HG03439 (cell line): ENCODE data around the gene PLEKHA6.

ENCODE experiments used
- ATAC-seq: cut with Tn5 transposase; IDR thresholded peaks from one replicate; pipeline ENCODE4 v1.9.1; 2021; ENCODE audit warnings: mild to moderate bottlenecking, moderate library complexity; ENCODE audit not compliant: unreplicated experiment

The PLEKHA6 gene

DNA sequence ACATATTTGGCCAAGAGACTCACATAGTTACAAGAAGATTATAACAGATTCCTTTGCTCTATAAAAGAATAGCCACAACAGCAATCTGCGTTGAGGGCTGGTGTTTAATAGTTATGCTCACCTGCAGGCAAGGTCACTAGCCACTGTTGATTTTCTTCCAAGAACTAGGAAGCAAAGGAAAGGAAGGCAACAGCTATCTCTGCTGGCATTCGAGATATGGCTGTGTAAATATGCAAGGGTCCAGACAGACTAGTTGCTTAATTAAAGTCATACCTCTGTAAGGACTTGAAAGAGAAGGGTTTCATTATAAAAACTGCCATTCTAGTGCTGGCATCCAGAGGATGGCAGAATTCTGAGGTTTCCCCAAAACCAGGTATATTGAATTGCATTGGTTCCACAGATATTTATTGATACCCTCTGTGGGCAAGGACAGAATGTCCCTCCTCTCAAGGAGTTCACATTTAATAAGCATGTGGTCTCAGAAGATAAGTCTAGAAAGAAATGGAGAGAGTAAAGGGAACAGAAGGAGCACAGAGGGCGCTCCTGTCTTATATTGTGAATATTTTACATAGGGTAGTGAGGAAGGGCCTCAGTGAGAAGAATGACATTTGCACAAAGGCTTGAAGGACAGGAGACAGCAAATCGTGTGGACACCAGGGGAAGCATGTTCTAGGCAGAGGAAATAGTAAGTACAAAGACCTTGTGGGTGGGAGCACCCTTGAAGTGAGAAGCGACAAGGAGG, 23.6 kb upstream of the PLEKHA6 start:
- ATAC-seq, result no peak

DNA sequence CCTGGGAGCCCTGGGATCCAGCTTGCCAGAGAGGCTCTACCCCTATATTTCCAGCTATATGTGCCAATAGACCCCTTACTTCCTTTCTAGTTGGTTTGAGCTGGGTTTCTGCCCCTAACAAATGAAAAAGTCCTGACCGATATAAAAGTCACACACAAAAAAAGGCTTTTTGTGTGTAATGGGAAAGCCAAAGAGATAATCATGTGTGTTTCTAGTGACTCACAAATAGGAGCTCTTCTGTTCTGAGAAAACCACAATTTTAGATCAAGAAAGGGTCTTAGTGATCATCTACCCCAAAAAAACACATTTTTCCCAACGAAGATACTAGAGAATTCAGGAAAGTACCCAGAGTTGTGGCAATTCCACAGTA, 23.0 kb upstream of the PLEKHA6 start:
- no peak for ATAC-seq

DNA sequence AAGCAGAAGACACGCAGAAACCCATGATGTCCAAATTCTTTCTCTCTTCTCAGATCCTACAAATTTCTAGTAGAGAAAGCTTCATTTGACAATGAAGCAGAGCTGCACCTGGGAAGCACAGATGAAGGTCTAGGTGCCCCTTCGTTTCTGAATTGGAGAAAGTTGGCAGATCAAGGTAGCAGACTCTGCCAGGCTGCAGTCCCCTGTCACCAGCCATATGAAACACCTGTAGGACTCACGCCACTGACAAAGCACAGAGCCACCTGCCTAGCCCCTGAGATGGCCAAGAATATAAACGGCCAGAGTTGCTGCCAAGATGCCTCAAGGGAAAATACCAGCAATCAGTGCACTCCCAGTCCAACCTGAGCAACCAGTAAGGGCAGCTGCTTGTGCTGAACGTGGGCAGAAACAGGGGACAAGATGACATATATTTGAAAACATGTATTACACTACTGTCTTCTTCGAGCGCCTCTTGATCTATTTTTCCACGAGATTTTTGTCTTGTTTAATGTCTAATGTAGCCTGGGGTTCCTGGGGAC, 20.6 kb upstream of the PLEKHA6 start:
- no peak for ATAC-seq

DNA sequence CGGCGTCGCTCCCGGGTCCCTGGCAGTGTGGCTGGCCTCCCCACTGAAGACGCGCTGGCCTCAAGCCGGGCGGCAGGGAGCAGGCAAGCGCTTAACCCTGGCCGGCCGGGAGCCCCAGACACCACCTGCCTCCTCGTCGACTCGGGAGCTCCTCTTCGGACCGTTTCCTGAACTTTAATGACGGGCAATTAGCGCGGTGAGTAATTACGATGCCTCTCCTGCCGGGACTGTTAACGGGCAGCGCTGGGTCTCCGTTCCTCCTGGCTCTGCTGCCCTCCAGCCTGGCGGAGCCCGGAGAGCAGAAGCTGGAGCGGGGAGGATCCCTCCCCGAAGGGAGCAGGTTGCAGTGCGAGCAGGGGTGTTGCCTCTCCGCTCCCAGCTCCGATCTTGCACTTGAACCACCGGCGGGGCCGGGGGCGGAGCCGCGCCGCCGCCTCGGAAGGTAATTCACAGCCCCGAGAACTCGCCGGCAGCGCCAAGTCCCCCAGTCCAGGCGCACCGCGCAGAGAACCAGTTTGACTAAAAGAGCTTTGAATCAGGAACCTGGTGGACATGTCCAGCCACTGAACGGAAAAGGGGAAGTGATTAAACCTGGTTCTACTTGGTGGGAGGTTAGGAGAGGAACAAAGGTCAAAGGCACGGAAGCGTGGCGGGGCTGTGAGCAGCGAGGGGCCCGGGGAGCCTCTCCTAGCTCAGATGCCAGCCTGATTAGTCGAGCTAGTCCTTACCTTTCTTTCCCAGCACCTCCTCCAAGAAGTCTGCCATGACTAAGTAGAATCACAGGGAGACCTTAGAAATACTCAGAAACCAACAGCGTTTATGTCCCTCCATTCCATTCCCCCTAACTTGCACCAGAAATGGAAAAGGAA, 18.3 kb upstream of the PLEKHA6 start:
- ATAC-seq, result no peak

DNA sequence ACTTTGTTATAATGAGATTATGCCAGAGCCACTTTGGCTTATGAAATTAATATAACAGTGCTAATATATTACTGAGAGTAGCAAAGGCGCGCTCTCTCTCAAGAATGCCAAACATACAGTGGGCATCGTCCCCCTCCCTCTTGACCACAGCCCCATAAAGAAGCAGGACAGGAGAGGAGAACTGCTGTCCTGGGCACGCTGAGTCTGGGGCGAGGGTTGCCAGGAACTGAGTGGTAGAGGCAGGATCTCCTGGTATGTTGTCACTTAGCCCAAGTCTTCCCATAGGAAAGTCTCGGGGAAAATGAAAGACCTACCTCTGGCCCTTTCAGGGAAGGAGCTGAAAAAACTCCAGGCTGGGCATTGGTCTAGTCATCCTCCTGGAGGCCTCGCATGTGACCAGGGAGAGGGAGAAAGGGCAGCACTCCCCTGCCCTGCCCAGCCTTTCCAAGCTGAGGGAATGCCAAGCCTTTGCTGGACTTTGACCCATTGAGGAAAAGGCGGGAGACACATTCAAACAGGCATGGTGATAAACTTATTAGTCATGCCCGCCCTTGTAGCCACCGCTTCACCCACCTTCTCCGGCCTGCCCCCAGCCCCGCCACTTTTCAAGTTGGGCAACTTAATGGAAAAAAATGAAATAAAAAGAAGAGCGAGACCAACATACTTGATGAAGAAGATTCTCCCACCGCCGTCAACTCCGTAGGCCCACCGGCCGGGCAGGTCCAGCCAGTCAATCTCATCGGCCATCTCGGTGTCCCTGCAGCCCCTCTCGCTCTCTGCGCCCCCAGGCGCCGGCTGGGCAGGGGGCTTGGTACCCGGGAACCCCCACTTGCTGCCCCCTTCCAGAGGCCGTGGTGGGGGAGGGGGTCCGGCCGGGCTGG, 17.4 kb upstream of the PLEKHA6 start:
- ATAC-seq, result no peak

DNA sequence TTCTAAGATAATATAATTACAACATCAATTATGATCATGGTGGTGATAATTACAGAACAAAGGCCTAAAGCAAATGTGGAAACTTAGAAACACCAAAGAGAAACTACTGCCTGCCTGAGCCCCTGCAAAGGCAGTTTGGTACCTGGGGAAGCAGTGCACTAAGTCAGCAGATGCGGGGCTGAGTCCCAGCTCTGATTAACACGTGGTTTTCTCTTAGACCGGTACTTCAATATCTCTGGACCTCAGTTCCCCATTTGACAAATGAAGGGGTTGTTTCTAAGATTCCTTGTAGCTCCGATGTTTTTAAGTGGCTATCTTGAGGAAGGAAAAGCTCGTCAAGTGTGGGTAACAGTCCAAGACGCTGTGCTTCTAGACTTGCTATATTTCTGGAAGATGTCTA, 16.7 kb upstream of the PLEKHA6 start:
- no peak for ATAC-seq

DNA sequence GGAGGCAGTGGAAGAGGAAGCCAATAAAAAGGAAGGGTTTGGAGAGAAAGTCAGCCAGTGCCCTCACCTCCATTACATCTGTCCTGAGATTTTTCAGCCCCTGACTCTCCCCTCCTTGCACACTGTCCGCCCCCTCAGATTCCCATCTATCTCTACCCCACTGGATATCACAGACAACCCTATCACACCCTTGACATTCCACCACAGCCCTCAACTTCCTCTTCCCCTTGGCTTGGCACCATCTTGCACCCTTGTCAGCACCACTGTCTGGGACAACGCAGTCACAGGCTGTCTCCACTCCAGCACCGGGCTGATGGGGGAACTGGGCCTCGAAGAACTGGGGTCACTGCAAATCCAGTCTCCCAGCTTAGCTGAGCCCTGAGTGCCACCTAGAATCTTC, 14.2 kb upstream of the PLEKHA6 start:
- ATAC-seq, result no peak

DNA sequence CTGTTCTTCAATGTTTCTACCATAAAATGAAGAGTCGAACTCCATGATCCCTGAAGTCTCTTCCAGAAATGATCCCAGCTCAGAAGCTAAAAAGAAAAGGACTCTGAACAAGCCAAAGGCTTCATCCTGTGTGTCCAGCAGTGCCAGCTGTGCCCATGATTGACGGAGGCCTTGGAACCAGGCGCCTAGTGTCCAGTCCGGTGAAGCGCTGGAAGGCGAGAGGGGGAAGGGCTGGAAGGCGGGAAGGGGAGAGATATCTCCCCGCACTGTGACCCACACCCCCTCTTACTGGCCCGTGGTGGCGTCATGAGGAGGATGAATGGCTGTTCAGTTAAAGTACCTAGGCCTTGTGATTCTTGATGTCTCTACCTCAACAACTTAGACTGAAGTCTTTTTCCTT, 10.4 kb upstream of the PLEKHA6 start:
- ATAC-seq, result no peak

DNA sequence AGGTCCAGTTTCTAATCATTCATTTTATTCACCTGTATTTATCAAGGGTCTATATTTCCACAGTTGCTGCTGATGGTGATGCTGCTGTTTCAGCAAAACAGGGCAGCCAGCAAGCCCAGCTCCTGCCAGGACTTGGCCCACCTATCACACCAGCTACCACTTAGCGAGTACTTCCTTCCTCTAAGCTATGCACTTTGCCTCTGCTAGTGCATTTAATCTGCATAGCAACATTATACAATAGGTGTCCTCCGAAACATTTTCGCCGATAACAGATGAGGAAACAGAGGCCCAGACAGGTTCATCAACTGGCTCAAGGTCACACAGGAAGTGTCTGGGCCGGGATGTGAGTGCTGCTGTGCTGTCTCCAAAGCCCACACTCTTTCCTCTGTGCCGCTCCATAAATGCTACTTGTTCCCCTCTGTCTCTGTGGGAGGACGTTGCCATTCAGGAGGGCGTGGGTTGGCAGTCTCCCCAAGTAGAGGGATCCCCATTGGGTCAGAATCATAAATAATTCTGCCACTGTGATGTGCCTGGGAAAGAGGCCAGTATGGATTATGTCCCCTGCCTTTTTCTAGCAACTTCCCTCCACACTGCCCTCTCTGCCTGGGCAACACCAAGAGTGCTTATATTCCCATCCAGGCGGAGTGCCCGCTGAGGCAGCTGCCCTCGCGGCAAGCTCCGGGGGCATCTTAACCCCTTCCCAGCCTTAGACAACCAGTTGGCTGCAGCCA, 9.4 kb upstream of the PLEKHA6 start:
- ATAC-seq, result no peak

DNA sequence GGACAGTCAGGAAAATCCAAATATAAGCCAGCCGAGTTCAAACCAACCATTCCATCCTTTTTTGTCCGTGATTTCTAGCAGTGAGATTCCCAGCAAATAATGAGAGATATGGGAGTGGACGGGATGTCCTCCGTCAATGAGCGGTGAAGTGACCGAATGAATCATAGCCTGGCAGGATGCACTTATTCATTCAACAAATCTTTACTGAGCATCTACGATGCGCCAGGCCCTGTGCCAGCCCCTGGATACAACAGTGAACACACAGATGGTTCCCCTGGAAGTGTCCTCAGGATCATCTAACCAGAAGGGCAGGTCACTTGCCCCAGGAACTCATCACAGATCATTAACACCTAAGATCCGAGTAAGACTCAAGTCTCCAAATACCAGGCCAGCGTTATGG, 8.2 kb upstream of the PLEKHA6 start:
- no peak for ATAC-seq

DNA sequence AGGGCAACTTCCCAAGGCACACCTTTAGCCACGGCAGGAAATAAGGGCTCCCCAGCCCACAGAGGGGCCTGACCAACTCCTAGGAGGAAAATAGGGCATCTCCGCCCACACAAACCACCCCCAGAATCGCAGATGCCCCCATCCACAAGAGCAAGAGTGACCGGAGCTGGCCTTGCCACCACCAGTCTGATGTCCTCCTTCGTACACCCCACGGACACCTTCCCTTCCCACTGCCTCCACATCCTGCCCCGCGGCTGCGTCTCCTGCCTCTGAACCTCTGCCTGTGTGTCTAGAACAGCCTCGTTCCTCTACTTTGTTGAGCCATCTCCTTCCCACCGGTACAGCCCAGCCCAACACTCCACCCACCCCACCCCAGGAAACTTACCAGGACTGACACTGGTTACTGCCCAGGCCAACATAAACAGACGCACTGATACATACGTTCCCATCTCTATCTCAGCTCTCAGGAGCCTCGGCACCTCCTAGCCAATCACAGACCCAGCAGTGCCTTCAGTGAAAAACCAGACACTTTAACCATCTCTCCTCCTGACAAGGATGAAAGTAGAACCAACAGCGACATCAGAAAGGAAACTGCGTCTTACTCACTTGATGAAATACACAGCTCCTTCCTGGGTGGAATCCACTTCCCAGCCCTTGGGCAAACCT, 7.6 kb upstream of the PLEKHA6 start:
- ATAC-seq, result no peak

DNA sequence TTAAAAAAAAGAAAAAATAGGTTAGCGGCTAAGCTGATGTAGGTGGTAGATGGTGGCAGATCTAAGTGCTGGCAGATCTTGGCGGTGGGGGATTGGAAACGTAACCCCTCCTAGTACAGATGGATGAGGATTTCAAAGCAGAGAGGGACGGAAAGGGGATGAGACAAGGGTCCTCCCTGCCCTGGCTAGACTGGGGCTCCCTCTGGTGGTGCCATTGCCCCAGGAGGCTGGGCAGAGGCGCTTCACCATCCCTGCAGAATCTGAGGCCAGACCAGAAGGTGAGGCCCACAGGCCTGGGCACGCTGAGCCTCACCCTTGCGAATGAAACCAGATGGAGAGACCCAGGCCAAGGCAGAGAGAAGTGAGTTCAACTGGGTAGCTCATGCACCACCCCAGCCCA, 7.0 kb upstream of the PLEKHA6 start:
- no peak for ATAC-seq

DNA sequence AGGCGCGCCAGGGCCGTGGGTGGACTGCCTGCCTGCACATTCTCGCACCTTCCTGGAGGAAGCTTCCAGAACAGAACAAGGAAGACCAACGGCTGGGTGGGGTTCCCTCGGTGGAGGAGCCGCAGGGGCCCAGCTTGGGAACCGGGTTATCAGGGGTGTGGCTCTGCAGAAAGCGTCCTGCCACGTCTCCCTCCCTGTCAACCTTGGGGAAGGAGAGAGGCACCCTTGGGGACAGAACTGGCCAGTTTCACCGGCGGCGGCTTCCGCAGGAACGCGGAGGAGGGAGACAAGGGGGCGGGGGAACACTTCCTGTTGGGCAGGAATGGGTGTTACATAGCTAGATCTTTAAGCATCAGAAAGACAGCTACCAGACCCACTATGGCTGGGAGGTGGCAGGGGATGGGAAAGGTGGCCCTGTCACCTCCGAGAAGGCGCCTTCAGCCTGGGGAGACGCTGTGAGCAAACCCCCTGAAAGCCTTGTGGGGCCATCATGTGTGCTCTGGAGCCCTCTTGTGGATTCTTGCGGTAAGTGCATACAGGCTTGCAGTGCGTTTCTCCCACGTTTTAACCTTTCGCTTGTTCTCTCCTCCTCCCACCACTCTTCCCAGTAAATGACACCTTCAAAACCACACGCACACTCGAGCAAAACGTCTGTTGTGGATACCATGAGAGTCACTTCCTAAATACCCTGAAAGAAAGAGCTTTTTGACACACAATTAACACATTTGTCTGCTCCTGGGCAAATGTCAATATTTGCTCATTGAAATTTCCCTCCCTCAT, 3.8 kb upstream of the PLEKHA6 start:
- ATAC-seq, result no peak

DNA sequence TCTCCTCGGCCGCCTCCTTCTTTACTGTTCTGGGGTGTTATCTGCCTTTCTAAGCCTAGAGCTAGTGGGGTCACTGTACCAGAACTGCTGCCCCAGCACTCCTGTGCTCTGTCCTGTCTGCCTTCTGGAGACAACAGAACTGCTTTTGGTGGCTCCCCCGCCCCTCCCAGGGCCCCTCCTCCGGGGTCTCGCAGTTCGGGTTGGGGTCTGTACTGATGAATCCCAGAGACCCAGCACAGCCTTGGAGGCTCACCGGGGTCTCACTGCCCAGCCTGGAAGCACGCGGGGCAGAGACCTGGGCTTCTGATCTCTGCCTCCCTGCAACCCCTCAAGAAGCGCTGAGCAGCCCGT, 3.2 kb upstream of the PLEKHA6 start:
- no peak for ATAC-seq

DNA sequence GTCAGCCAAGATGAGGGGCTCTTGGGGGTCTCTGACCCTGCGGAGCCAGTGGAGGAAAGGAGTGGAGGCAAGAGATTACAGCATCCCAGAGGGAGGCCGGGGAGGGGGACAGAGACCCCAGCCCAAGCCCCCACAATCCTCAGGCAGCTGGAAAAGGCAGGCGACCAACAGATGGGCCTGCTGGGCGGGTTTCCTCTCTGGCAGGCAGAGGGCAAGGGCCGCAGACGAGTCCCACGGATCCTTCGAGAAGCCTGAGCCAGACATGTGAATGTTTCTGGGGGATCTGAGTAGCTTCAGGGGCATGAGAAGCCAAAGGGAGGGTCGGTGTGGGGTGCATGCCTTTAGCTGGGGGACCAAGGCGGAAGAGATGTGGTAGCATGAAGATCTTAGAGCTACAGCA, 2.1 kb upstream of the PLEKHA6 start:
- ATAC-seq, result no peak

DNA sequence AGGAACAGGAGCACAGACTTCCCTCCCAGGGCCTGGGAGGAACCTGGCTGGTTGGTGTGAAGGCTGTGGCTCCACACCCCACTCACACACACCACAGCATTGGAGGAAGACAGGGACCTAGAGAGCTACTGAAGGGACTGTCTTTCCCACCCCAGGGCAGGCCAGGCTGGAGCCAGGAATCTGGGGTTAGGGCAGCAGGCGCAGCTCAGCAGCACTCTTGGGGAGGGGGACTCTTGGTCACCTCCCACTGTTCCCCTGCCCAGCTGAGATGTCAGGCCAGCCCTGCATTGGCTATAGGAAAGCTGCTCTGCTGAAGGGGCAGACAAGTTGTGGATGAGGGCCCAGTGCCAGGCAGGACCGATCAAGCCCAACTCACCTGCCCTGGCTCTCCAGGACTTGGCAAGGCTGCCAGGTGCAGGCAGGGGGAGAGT, 1.6 kb upstream of the PLEKHA6 start:
- no peak for ATAC-seq

DNA sequence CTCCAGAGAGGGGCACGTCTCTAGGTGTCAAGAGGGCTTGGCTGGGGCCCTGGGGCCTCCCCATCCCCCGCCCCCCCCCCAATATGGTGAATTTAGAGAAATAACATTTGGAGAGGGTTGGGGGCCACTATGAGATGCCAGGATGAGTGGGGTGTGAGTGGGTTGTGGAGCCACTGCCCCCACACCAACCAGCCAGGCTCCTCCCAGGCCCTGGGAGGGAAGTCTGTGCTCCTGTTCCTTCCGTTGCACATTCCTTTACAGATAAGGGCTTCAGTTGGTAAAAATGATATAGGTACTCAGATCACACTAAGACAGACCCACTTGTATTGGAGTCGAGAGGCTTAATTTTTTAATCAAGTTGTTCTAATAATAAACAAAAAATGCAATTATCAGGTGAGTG, 585 bp upstream of the PLEKHA6 start:
- no peak for ATAC-seq

DNA sequence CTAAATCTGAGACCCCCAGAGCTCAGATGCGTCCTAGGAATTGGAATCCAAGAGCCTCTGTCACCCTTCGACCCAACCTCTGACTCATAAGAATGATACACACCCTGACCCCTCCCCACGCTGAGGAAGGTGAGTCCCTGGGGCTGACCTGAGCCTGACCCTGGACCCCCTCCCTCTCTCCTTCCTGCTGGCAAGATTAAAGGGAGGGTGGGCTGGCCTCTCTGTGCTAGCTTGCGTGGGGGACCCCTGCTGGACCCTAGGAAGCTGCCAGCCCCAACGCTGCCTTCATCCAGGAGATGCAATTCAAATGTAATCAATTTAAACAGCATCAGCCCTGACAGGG, 627 bp downstream of the PLEKHA6 start:
- no peak for ATAC-seq

DNA sequence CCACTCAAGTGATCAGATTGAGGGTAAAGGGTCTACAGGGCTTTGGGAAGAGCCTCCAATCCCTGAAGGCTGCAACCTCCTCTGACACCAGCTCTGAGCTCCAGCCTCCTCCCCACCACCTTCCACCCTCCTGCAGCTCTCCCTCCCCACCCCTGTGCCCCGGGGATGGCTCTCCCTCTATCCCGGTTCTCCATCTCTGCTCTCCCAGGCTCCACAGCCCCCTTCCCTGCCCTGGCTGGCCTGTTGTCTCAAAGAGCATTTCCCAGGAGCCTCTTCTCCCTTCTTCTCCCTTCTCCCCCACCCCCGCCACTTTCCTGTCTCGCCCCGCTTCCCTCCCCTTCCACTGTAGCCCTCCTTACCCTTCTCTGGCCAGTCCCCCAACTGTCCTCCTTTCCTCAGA, 1.1 kb downstream of the PLEKHA6 start:
- no peak for ATAC-seq
